Activated T-helper 17 cell treated with anti-CD3 and anti-CD28 coated beads, Interleukin-2, amount 50 U/mL, for 72 hours (primary cell): ENCODE data around the gene BRCA2. TPM values are rescaled to one million over a fixed set of nuclear protein-coding genes. Genes with fewer than 3 reads are reported as not detected.
"Not testable (repeated sequence)": the region's sequence is repeated elsewhere in the genome, so short reads cannot be mapped to it uniquely, and the experiment has no call there.

Experiments
- ATAC-seq: fragments of 150-1000 bp; cut with Tn5 transposase; replicated peaks from 2 replicates; pipeline ENCODE4 v1.10.0; 2021; ENCODE audit warnings: mild to moderate bottlenecking, moderate library complexity
- H3K27ac Mint-ChIP-seq: one replicate; pipeline ENCODE4 v1.8.0; 2022; ENCODE audit warnings: mixed read lengths
- H3K27me3 Mint-ChIP-seq: one replicate; pipeline ENCODE4 v1.8.0; 2022; ENCODE audit warnings: mixed read lengths
- H3K36me3 Mint-ChIP-seq: one replicate; pipeline ENCODE4 v1.8.0; 2022; ENCODE audit warnings: low read depth, mild to moderate bottlenecking, mixed read lengths
- H3K4me1 Mint-ChIP-seq: one replicate; pipeline ENCODE4 v1.8.0; 2022; ENCODE audit warnings: mixed read lengths
- H3K4me3 Mint-ChIP-seq: one replicate; pipeline ENCODE4 v1.8.0; 2022; ENCODE audit warnings: mild to moderate bottlenecking, mixed read lengths
- H3K9me3 Mint-ChIP-seq: one replicate; pipeline ENCODE4 v1.8.0; 2022; ENCODE audit warnings: mixed read lengths
- total RNA-seq, 2 donors: library from RNA; stranded (reverse); gene quantifications; one replicate each; pipeline ENCODE4 v1.2.3, GENCODE V29; 2022

BRCA2 gene
- total RNA-seq, 2 donors from 2014 or later, result 27.7 to 28.5 TPM

DNA sequence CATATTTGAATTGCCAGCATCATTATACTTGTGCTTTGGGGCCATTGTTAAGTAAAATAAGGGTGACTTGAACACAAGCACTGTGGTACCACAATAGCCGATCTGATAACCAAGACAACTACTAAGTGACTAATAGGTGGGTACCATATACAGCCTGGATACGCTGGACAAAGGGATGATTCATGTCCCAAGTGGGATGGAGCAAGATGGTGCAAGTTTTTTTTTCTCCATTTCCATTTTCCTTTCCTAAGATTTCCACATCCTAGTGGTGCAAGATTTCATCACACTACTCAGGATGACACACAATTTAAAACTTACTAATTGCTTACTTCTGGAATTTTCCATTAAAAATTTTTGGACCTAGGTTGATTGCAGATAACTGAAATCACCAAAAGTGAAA, 15.1 kb downstream of the BRCA2 start:
- H3K4me3 Mint-ChIP-seq, result no peak overlapping the region
- no peaks in the 10 kb centered on the region for H3K9me3 Mint-ChIP-seq
- no peaks in the 10 kb centered on the region for H3K4me1 Mint-ChIP-seq
- no peak overlapping the region for H3K27ac Mint-ChIP-seq
- no peaks in the 10 kb centered on the region for H3K27me3 Mint-ChIP-seq
- H3K36me3 Mint-ChIP-seq, result peaks cover 58% of the 10 kb centered on the region
- ATAC-seq, result no peak

DNA sequence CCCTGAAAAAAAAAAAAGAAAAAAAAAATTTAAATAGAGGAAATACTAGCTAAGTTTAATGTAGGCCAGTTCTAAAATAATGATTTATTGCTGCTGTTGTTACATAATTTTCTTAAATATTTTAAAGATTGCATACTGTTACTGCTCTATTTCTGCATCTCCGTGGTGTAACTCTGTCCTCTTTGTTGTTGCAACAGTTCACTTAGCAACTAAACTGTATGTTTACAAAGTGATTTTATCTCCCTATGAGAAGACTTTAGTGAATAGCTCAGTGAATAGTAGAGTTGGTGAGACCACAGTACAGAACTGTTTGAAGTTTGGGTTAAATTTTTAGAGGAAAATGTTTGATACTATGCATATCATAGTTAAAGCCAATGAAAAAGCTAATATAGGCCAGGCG, 19.4 kb downstream of the BRCA2 start:
- ATAC-seq, result no peak
- Mint-ChIP-seq H3K4me1 (no peaks in the 10 kb centered on the region), H3K36me3 (peaks cover 72% of the 10 kb centered on the region), H3K27me3 (no peaks in the 10 kb centered on the region), H3K4me3 (no peak overlapping the region), H3K9me3 (no peaks in the 10 kb centered on the region), H3K27ac (no peak overlapping the region)

DNA sequence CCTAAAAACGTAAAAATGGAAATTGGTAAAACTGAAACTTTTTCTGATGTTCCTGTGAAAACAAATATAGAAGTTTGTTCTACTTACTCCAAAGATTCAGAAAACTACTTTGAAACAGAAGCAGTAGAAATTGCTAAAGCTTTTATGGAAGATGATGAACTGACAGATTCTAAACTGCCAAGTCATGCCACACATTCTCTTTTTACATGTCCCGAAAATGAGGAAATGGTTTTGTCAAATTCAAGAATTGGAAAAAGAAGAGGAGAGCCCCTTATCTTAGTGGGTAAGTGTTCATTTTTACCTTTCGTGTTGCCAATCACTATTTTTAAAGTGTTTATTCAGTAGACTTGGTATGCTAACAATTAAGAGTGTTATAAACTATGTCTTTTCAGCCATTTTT, 25.6 kb downstream of the BRCA2 start:
- Mint-ChIP-seq H3K4me3 (no peak overlapping the region), H3K27me3 (no peaks in the 10 kb centered on the region), H3K36me3 (peaks cover 24% of the 10 kb centered on the region), H3K4me1 (no peaks in the 10 kb centered on the region), H3K9me3 (no peaks in the 10 kb centered on the region), H3K27ac (no peak overlapping the region)
- no peak for ATAC-seq

DNA sequence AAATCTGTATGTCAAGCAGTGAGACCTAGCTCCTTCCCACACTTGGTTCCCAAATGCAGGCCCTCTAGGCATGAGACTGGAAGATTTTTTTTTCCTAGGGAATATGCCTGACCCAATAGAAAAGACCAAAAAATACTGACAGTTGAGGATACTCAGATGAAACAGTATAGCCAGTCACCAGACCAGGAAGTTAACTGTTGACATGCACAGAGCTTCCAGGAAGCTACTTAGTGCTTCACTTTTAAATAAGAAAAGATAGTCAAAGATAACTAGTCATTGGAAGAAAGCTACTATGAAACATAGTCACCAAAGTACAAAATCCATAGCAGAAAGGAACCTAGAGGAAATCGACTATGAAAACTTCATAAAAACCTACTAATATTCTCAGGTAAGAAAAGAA, 32.3 kb downstream of the BRCA2 start:
- Mint-ChIP-seq H3K9me3 (no peaks in the 10 kb centered on the region), H3K4me3 (no peak overlapping the region), H3K27ac (no peak overlapping the region), H3K4me1 (no peaks in the 10 kb centered on the region), H3K27me3 (no peaks in the 10 kb centered on the region), H3K36me3 (peaks cover 35% of the 10 kb centered on the region)
- no peak for ATAC-seq

DNA sequence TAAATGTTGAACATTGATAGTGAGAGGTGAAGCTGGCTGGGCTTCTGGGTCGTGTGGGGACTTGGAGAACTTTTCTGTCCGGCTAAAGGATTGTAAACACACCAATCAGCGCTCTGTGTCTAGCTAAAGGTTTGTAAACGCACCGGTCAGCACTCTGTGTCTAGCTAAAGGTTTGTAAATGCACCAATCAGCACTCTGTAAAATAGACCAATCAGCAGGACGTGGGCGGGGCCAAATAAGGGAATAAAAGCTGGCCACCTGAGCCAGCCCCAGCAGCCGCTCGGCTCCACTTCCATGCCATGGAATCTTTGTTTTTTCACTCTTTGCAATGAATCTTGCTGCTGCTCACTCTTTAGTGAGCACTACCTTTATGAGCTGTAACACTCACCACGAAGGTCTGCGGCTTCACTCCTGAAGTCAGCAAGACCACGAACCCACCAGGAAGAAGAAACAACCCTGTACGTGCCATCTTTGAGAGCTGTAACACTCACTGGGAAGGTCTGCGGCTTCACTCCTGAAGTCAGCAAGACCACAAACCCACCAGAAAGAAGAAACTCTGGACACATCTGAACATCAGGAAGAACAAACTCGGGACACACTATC, 35.6 kb downstream of the BRCA2 start:
- H3K4me3 Mint-ChIP-seq, H3K27ac Mint-ChIP-seq, H3K9me3 Mint-ChIP-seq, ATAC-seq, H3K4me1 Mint-ChIP-seq, H3K27me3 Mint-ChIP-seq: not testable (repeated sequence)
- peaks cover 35% of the 10 kb centered on the region for H3K36me3 Mint-ChIP-seq

DNA sequence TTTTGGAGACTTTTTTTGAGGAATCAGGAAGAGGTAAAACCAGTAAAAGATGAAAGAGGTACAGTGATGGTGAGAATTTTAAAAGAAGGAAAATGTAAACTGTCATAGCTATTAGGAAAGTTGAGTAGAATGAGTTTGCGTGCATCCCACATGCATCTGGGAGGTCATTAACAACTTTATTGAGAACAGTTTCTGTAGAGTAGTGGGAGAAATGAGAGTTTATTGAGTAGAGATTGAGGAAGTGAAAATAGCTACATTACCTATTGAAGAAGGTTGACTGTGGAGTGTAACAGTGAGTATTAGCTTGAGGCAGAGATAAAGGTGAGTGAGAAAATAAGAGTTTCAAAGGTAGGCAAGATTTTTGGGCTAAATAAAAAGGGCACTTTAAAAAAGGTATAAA, 38.7 kb downstream of the BRCA2 start:
- Mint-ChIP-seq H3K27me3 (no peaks in the 10 kb centered on the region), H3K4me1 (no peaks in the 10 kb centered on the region), H3K36me3 (peaks cover 28% of the 10 kb centered on the region), H3K27ac (no peak overlapping the region), H3K4me3 (no peak overlapping the region), H3K9me3 (no peaks in the 10 kb centered on the region)
- no peak for ATAC-seq

DNA sequence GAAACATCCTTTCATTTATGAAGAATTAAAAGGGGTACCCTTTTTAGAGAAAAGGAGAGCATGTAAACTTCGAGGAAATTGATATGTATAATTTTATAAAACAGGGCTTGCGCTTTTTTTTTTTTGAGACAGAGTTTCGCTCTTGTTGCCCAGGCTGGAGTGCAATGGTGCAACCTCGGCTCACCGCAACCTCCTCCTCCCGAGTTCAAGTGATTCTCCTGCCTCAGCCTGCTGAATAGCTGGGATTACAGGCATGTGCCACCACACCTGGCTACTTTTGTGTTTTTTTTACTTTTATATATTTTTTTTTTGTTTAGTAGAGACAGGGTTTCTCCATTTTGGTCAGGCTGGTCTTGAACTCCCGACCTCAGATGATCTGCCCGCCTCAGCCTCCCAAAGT, 40.6 kb downstream of the BRCA2 start:
- not testable (repeated sequence) for ATAC-seq, H3K9me3 Mint-ChIP-seq, H3K4me1 Mint-ChIP-seq, H3K4me3 Mint-ChIP-seq, H3K27ac Mint-ChIP-seq, H3K27me3 Mint-ChIP-seq
- peaks cover 15% of the 10 kb centered on the region for H3K36me3 Mint-ChIP-seq

DNA sequence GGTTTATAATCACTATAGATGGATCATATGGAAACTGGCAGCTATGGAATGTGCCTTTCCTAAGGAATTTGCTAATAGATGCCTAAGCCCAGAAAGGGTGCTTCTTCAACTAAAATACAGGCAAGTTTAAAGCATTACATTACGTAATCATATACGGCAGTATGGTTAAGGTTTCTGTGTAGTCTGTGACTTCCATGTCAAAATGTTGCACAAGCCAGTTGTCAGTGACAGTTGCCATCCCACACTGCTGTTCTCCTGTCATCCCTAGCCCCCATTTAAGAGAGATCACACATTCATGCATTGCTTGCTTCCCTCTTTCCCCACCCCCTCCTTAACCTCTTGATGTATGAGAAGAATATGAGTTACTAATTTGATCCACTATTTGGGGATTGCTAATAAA, 47.3 kb downstream of the BRCA2 start:
- Mint-ChIP-seq H3K4me1 (no peaks in the 10 kb centered on the region), H3K4me3 (no peak overlapping the region), H3K36me3 (peaks cover 20% of the 10 kb centered on the region), H3K27me3 (no peaks in the 10 kb centered on the region), H3K27ac (no peak overlapping the region), H3K9me3 (no peaks in the 10 kb centered on the region)
- ATAC-seq, result no peak

DNA sequence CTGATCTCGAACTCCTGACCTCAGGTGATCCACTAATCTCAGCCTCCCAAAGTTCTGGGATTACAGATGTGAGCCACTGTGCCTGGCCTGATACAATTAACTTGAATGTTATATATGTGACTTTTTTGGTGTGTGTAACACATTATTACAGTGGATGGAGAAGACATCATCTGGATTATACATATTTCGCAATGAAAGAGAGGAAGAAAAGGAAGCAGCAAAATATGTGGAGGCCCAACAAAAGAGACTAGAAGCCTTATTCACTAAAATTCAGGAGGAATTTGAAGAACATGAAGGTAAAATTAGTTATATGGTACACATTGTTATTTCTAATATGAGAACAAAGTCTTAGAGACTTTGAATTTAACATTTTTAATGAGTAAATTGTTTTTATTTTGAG, 55.5 kb downstream of the BRCA2 start:
- no peaks in the 10 kb centered on the region for H3K4me1 Mint-ChIP-seq
- no peak for ATAC-seq
- H3K27ac Mint-ChIP-seq, result no peak overlapping the region
- H3K36me3 Mint-ChIP-seq, result peaks cover 27% of the 10 kb centered on the region
- no peaks in the 10 kb centered on the region for H3K27me3 Mint-ChIP-seq
- peaks cover 5% of the 10 kb centered on the region for H3K9me3 Mint-ChIP-seq
- H3K4me3 Mint-ChIP-seq, result no peak overlapping the region

DNA sequence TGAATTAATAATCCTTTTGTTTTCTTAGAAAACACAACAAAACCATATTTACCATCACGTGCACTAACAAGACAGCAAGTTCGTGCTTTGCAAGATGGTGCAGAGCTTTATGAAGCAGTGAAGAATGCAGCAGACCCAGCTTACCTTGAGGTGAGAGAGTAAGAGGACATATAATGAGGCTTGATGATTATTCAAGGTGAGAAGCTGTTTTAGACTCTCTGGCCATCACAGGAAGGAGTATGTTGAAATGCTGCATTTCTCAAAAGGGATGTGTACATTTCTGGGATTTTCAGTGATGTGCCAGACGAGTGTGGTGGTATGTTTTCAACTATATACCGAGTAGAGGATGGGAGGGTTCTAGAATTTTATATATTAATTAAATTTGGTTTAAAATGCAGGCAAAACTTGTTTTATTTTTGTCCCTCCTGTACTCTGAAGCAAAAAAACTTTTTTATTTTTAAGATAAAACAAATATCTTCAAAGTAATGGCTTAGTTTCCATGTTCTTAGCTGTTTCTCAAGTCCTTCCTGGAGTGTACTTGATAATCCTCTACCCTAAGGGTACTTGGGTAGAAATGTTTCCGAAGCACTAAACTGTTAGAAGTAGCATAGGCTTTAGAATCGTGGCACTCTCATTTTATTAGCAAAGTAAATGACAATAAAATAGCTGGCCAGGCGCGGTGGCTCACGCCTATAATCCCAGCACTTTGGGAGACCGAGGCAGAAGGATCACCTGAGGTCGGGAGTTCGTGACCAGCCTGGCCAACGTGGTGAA, 61.5 kb downstream of the BRCA2 start:
- H3K4me3 Mint-ChIP-seq, result no peak overlapping the region
- H3K4me1 Mint-ChIP-seq, result no peaks in the 10 kb centered on the region
- peaks cover 5% of the 10 kb centered on the region for H3K9me3 Mint-ChIP-seq
- H3K27ac Mint-ChIP-seq, result no peak overlapping the region
- H3K36me3 Mint-ChIP-seq, result peaks cover 38% of the 10 kb centered on the region
- no peaks in the 10 kb centered on the region for H3K27me3 Mint-ChIP-seq
- ATAC-seq, result no peak

DNA sequence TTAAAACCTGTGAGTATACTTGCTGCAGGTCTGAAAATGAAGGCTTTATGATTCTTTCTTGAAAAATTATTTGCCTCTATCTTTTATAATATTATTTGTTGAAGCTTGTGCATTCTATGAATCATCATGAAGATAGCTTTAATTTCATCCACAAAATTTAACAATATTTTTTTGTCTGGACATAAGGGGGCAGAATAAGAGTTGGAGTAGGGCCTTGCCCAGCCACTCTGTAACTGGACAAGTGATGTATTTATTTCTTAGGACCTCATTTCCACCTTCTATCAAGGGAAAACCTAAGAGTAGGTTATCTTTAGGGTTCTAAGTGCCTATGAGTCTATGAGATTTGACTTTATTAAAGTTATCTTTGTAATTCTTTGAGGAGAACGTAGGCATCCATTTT, 62.7 kb downstream of the BRCA2 start:
- no peak overlapping the region for H3K4me3 Mint-ChIP-seq
- H3K36me3 Mint-ChIP-seq, result peaks cover 28% of the 10 kb centered on the region
- peaks cover 5% of the 10 kb centered on the region for H3K9me3 Mint-ChIP-seq
- no peaks in the 10 kb centered on the region for H3K4me1 Mint-ChIP-seq
- H3K27me3 Mint-ChIP-seq, result no peaks in the 10 kb centered on the region
- H3K27ac Mint-ChIP-seq, result no peak overlapping the region
- no peak for ATAC-seq

DNA sequence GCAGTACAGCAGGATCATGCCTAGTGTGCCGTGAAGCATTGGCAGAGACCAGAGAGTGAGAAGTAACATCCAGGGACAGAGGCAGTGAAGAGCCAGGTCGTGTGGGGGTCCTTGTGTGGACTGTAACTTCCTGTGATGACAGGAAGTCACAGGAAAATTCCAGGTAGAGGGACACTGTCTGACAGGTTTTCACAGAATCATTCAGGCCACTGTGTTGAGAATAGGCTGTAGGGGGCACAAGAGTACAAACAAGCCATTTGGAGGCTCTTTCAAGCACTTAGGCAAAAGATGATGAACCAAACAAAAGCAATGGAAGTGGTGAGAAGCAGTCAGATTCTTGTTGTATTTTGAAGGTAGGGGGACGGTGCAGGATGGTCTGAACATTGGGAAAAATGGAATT, 66.2 kb downstream of the BRCA2 start:
- peak; percentile 28 for ATAC-seq
- Mint-ChIP-seq H3K9me3 (no peaks in the 10 kb centered on the region), H3K27ac (no peak overlapping the region), H3K36me3 (peaks cover 11% of the 10 kb centered on the region), H3K4me1 (no peaks in the 10 kb centered on the region), H3K4me3 (no peak overlapping the region), H3K27me3 (no peaks in the 10 kb centered on the region)

DNA sequence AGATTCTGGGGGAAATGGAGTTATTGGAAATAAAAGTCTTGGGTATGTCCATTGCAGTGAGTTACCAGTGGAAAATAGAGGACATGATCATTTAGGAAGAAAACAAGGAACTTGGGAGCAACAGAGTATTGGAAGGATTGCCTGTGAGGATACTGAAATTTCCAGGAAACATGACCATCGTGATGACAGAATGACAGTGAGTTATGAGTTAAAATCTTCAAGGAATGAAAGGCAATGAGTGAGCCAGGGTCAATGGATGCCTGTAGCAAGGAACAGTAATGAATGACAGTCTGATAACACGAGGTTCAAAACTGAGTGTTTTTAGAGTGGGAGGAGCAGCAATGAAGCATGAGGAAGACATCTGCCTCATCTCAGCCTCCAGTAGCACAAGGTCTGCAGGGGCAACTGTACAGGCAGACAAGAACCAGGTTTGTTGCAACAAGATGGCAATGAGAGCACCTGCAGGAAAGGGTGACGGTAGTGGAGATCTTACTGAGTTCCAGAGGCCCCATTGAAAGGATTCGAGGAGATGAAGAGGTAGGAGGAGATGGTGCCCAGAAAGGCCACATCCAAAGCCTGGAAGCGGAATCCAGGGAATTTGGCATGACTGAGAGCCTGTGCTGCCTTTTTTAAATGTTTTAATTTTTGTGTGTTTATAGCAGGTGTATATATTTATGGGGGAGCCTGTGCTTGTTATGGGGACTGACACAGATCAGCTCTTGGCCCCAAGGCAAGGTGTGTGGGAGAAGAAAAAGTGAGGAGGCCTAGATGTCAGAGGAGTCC, 68.7 kb downstream of the BRCA2 start:
- Mint-ChIP-seq H3K4me3 (no peak overlapping the region), H3K36me3 (peaks cover 8% of the 10 kb centered on the region), H3K27ac (no peak overlapping the region), H3K9me3 (no peaks in the 10 kb centered on the region), H3K27me3 (no peaks in the 10 kb centered on the region), H3K4me1 (no peaks in the 10 kb centered on the region)
- no peak for ATAC-seq

DNA sequence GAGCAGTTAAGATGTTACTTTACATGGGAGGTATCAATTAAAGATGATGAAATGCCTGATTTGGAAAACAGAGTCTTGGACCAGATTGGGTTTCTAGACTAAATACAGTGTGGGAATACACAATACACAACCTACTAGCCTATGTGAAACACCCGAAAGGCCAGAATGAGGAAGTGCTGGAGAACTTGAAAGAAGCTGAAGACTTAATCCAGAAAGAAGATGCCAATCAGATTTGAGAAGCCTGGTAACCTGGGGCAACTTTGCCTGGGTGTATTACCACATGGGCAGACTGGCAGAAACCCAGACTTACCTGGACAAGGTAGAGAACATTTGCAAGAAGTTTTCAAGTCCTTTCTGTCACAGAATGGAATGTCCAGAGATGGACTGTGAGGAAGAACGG, 69.4 kb downstream of the BRCA2 start:
- no peaks in the 10 kb centered on the region for H3K27me3 Mint-ChIP-seq
- H3K27ac Mint-ChIP-seq, result no peak overlapping the region
- no peaks in the 10 kb centered on the region for H3K4me1 Mint-ChIP-seq
- no peak for ATAC-seq
- H3K36me3 Mint-ChIP-seq, result peaks cover 2% of the 10 kb centered on the region
- no peaks in the 10 kb centered on the region for H3K9me3 Mint-ChIP-seq
- no peak overlapping the region for H3K4me3 Mint-ChIP-seq

DNA sequence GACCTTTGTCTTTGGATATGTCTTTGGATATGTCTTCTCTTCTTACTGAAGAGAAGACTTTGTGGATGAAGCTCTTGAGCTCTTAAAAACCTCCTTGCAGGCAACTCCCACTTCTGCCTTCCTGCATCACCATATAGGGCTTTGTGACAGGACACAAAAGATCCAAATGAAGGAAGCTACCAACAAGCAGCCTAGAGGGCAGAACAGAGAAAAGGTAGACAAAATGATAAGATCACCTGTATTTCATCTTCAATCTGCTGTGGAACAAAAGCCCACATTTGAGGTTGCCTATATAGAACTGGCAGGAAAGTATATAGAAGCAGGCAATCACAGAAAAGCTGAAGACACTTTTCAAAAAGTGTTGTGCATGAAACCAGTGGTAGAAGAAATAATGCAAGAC, 70.1 kb downstream of the BRCA2 start:
- Mint-ChIP-seq H3K4me1 (no peaks in the 10 kb centered on the region), H3K4me3 (no peak overlapping the region), H3K27me3 (no peaks in the 10 kb centered on the region), H3K9me3 (no peaks in the 10 kb centered on the region), H3K36me3 (no peaks in the 10 kb centered on the region), H3K27ac (no peak overlapping the region)
- no peak for ATAC-seq
